Vagina (tissue), 2 donors: Measurements from ENCODE around the gene MACROD2. TPM values are rescaled to one million over a fixed set of nuclear protein-coding genes. Genes with fewer than 3 reads are reported as not detected.

ENCODE experiments used
- DNase-seq, 2 donors: peaks; one replicate each; pipeline ENCODE4 v3.0.0-alpha.2; 2017; ENCODE audit errors: extremely low spot score in 2 of 2
- H3K27ac ChIP-seq: fragments of 200-600 bp; sonication (generic); one replicate; pipeline ENCODE4 v1.5.1; 2019
- H3K27me3 ChIP-seq: fragments of 200-600 bp; sonication (generic); one replicate; pipeline ENCODE4 v1.5.1; 2019
- H3K36me3 ChIP-seq, 2 donors: fragments of 200-600 bp; sonication (generic); one replicate each; pipeline ENCODE4 v1.5.1; 2017 to 2019
- H3K4me1 ChIP-seq: fragments of 200-600 bp; sonication (generic); one replicate; pipeline ENCODE4 v1.5.1; 2019
- H3K4me3 ChIP-seq, 2 donors: fragments of 200-600 bp; sonication (generic); 1 replicate in 1 of 2; 2 replicates in 1 of 2; pipeline ENCODE4 v1.5.1; 2016 to 2019
- H3K9me3 ChIP-seq: fragments of 200-600 bp; sonication (generic); one replicate; pipeline ENCODE4 v1.5.1; 2019
- CTCF ChIP-seq, 3 experiments: fragments of 450-650 bp in 2 of 3; fragments of 200-600 bp in 1 of 3; sonication (generic) in 1 of 3; IDR thresholded peaks; one replicate each; pipeline ENCODE4 v1.5.1; 2017 to 2019; ENCODE audit warnings: antibody characterized with exemption in 3 of 3, mild to moderate bottlenecking in 2 of 3, moderate library complexity in 2 of 3
- POLR2A ChIP-seq, 2 donors: fragments of 450-650 bp; IDR thresholded peaks; one replicate each; pipeline ENCODE4 v1.6.1; 2017; ENCODE audit warnings: antibody characterized with exemption in 2 of 2, mild to moderate bottlenecking in 2 of 2, moderate library complexity in 2 of 2
- POLR2AphosphoS5 ChIP-seq, 2 donors: sonication (generic); formaldehyde crosslinking; IDR thresholded peaks; one replicate each; pipeline ENCODE4 v1.9.0; 2017; ENCODE audit warnings: antibody characterized with exemption in 2 of 2, mild to moderate bottlenecking in 2 of 2, low read depth in 1 of 2; ENCODE audit not compliant: insufficient read depth in 1 of 2
- intact Hi-C: fragments of 100-400 bp; cut with DNase I; formaldehyde crosslinking; loops from one replicate; pipeline ENCODE4 v1.15.1; 2023
- total RNA-seq: library from RNA; depleted of rRNA; stranded (reverse); fragments of >200 nt; gene quantifications from one replicate; pipeline ENCODE4 v1.2.3, GENCODE V29; 2016

Gene MACROD2
- total RNA-seq, 1 donor from 2014 or later = 12.5 TPM

- Histone ChIP-seq H3K9me3 (no peaks in the 10 kb centered on the region), H3K4me3 (no peak overlapping the region), H3K27ac (no peak overlapping the region), H3K27me3 (no peaks in the 10 kb centered on the region), H3K4me1 (no peaks in the 10 kb centered on the region), H3K36me3 (no peaks in the 10 kb centered on the region)
- intact Hi-C loops = no loop called here
- TF ChIP-seq POLR2AphosphoS5 (IDR thresholded peaks at IDR 0.05; ENCODE audit: insufficient read depth in 1 of 2, low read depth in 1 of 2) (no peak), CTCF (IDR thresholded peaks at IDR 0.05) (no peak), POLR2A (IDR thresholded peaks at IDR 0.05) (no peak)
- no peak for DNase-seq
Observed at GRCh38 chr20:15836634-15837033, 1841.3 kb downstream of the MACROD2 start.

DNA sequence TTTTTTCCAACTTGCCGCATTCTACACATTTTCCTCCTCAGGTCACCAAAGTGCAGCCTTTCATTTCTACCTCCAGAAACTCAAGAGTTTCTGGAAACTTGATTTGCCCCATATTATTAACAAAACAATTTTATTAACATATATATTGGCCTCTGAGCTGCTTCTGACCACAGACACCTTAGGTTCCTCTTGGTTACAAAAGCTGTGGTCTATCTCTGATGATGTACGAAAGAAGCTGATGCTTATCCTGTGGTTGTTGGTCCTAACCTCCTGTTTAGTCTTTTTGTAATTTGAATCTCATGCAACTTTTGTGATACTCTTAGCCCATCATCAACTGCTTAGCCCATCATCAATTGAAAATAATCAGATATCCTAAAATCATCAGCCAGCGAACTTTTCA lies 1842.2 kb downstream of the MACROD2 start:
- intact Hi-C loops = no loop called here
- Histone ChIP-seq H3K27ac (no peak overlapping the region), H3K4me1 (no peaks in the 10 kb centered on the region), H3K27me3 (no peaks in the 10 kb centered on the region), H3K36me3 (no peaks in the 10 kb centered on the region), H3K9me3 (no peaks in the 10 kb centered on the region), H3K4me3 (no peak overlapping the region)
- no peak for TF ChIP-seq CTCF (IDR thresholded peaks at IDR 0.05)
- no peak for TF ChIP-seq POLR2AphosphoS5 (IDR thresholded peaks at IDR 0.05; ENCODE audit: insufficient read depth in 1 of 2, low read depth in 1 of 2)
- TF ChIP-seq POLR2A (IDR thresholded peaks at IDR 0.05) = no peak
- DNase-seq = no peak

DNA sequence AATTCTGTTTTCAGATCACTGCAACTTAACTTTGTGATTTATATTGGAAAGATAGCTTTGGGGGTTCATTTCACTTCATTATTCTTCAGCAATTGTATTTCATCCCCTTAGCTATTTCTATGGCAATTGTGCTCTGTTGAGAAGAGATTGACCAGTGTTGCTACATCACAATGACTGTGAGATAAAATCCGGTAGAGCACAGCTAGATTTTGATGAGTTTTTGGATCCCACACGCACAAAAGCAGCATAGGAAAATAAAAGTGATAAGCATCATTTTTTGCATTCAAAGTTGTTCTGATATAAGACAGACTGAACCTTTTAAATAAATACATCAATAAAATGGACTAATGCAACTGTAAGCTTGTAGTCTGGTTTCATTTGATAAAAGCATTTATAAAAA lies 1843.2 kb downstream of the MACROD2 start:
- intact Hi-C loops = no loop called here
- Histone ChIP-seq H3K4me1 (no peaks in the 10 kb centered on the region), H3K27me3 (no peaks in the 10 kb centered on the region), H3K36me3 (no peaks in the 10 kb centered on the region), H3K4me3 (no peak overlapping the region), H3K9me3 (no peaks in the 10 kb centered on the region), H3K27ac (no peak overlapping the region)
- no peak for TF ChIP-seq POLR2AphosphoS5 (IDR thresholded peaks at IDR 0.05; ENCODE audit: insufficient read depth in 1 of 2, low read depth in 1 of 2)
- TF ChIP-seq POLR2A (IDR thresholded peaks at IDR 0.05) = no peak
- no peak for DNase-seq

GRCh38 chr20:15840636-15841301 lies 1845.5 kb downstream of the MACROD2 start:
- Histone ChIP-seq H3K27me3 (no peaks in the 10 kb centered on the region), H3K27ac (no peak overlapping the region), H3K4me3 (no peak overlapping the region), H3K9me3 (no peaks in the 10 kb centered on the region), H3K4me1 (no peaks in the 10 kb centered on the region), H3K36me3 (no peaks in the 10 kb centered on the region)
- TF ChIP-seq CTCF (IDR thresholded peaks at IDR 0.05) = no peak
- no peak for TF ChIP-seq POLR2A (IDR thresholded peaks at IDR 0.05)
- no peak for TF ChIP-seq POLR2AphosphoS5 (IDR thresholded peaks at IDR 0.05; ENCODE audit: insufficient read depth in 1 of 2, low read depth in 1 of 2)
- DNase-seq = no peak
- intact Hi-C loops = no loop called here

DNA sequence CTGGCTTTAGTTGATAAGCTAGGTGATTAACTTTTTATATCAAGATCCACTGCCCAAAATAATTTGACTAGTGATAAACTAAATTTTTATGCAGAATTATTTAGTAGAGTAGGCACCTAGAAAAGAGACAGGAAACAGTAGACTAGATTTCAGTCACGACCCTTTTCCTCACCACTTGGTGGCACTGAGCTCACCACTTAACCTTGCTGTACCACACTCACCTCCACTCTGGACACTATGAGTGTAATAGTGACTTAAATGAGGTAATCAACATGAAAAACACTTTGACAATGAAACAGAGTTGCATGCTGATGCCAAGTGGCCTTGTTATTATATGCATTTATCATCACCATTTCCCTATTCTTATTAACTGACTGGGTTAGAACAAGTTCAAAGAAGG lies 1847.6 kb downstream of the MACROD2 start:
- Histone ChIP-seq H3K27ac (no peak overlapping the region), H3K4me3 (no peak overlapping the region), H3K27me3 (no peaks in the 10 kb centered on the region), H3K9me3 (no peaks in the 10 kb centered on the region), H3K36me3 (no peaks in the 10 kb centered on the region), H3K4me1 (no peaks in the 10 kb centered on the region)
- intact Hi-C loops = no loop called here
- TF ChIP-seq CTCF (IDR thresholded peaks at IDR 0.05) (no peak), POLR2A (IDR thresholded peaks at IDR 0.05) (no peak), POLR2AphosphoS5 (IDR thresholded peaks at IDR 0.05; ENCODE audit: insufficient read depth in 1 of 2, low read depth in 1 of 2) (no peak)
- DNase-seq = no peak
